CD14-positive monocyte (primary cell): ENCODE data around the gene ADCY7. TPM values are rescaled to one million over a fixed set of nuclear protein-coding genes. Genes with fewer than 3 reads are reported as not detected.

ENCODE experiments used
- DNase-seq, 3 donors: peaks; one replicate each; pipeline ENCODE4 v3.0.0-alpha.2; 2011 to 2022
- H2AFZ ChIP-seq: 2 replicates; pipeline ENCODE4 v1.6.0; 2012; ENCODE audit warnings: mild to moderate bottlenecking, low read depth, low read length, inconsistent platforms; ENCODE audit not compliant: insufficient read depth, poor library complexity, severe bottlenecking
- H3K27ac ChIP-seq, 2 donors: 1 replicate in 1 of 2; 2 replicates in 1 of 2; pipeline ENCODE4 v1.5.1; 2012 to 2013; ENCODE audit warnings: low read length in 2 of 2, control low read depth in 1 of 2, inconsistent platforms in 1 of 2, low read depth in 1 of 2, mild to moderate bottlenecking in 1 of 2
- H3K27me3 ChIP-seq, 2 donors: one replicate each; pipeline versions ENCODE4 v1.6.0 to v1.6.1; 2011 to 2013; ENCODE audit warnings: low read length in 2 of 2; ENCODE audit not compliant: control insufficient read depth in 2 of 2, insufficient read depth in 2 of 2
- H3K36me3 ChIP-seq, 2 donors: replicated peaks in 1 of 2; 1 replicate in 1 of 2; 2 replicates in 1 of 2; pipeline versions ENCODE4 v1.5.1 to v1.6.1; 2012 to 2013; ENCODE audit warnings: low read length in 2 of 2, control low read depth in 1 of 2, inconsistent platforms in 1 of 2, mild to moderate bottlenecking in 1 of 2; ENCODE audit not compliant: insufficient read depth in 2 of 2, control insufficient read depth in 1 of 2
- H3K4me1 ChIP-seq, 2 donors: 1 replicate in 1 of 2; 2 replicates in 1 of 2; pipeline versions ENCODE4 v1.5.1 to v1.6.1; 2012 to 2013; ENCODE audit warnings: low read length in 2 of 2, control low read depth in 1 of 2, inconsistent platforms in 1 of 2, mild to moderate bottlenecking in 1 of 2, moderate library complexity in 1 of 2; ENCODE audit not compliant: insufficient read depth in 2 of 2, control insufficient read depth in 1 of 2
- H3K4me2 ChIP-seq: replicated peaks from 2 replicates; pipeline ENCODE3; 2012; ENCODE audit warnings: low read length, moderate library complexity, mild to moderate bottlenecking; ENCODE audit not compliant: poor library complexity, severe bottlenecking; ENCODE audit errors: extremely low read depth
- H3K4me3 ChIP-seq, 3 experiments: fragments of 200-600 bp in 1 of 3; sonication (generic) in 1 of 3; replicated peaks in 1 of 3; 1 replicate in 2 of 3; 2 replicates in 1 of 3; pipeline ENCODE4 v1.5.1; 2011 to 2013; ENCODE audit warnings: low read length in 3 of 3, mild to moderate bottlenecking in 3 of 3, control low read depth in 2 of 3, low read depth in 2 of 3, inconsistent platforms in 1 of 3, moderate library complexity in 1 of 3
- H3K79me2 ChIP-seq: 2 replicates; pipeline ENCODE4 v1.6.0; 2012; ENCODE audit warnings: mild to moderate bottlenecking, control low read depth, inconsistent platforms, low read length, moderate library complexity; ENCODE audit not compliant: insufficient read depth
- H3K9ac ChIP-seq: 2 replicates; pipeline ENCODE4 v1.6.0; 2017; ENCODE audit warnings: low read length, mild to moderate bottlenecking; ENCODE audit not compliant: insufficient read depth, poor library complexity, severe bottlenecking
- H3K9me3 ChIP-seq, 2 donors: replicated peaks in 1 of 2; 1 replicate in 1 of 2; 2 replicates in 1 of 2; pipeline versions ENCODE4 v1.5.1 to v1.6.1; 2012 to 2013; ENCODE audit warnings: low read length in 2 of 2, control low read depth in 1 of 2; ENCODE audit not compliant: control insufficient read depth in 1 of 2, insufficient read depth in 1 of 2
- H4K20me1 ChIP-seq: 2 replicates; pipeline ENCODE4 v1.6.0; 2012; ENCODE audit warnings: mild to moderate bottlenecking, low read length, control low read depth, moderate library complexity; ENCODE audit not compliant: insufficient read depth
- H3K27ac Mint-ChIP-seq, 7 donors: one replicate each; pipeline ENCODE4 v1.8.0; 2020; ENCODE audit warnings: mild to moderate bottlenecking in 7 of 7, mixed read lengths in 7 of 7, moderate library complexity in 6 of 7, inconsistent platforms in 2 of 7
- H3K27me3 Mint-ChIP-seq, 3 donors: one replicate each; pipeline ENCODE4 v1.8.0; 2021 to 2022; ENCODE audit warnings: low read depth in 3 of 3, mild to moderate bottlenecking in 3 of 3, mixed read lengths in 3 of 3, moderate library complexity in 3 of 3, inconsistent platforms in 1 of 3
- H3K36me3 Mint-ChIP-seq, 2 donors: one replicate each; pipeline ENCODE4 v1.8.0; 2020; ENCODE audit warnings: mixed read lengths in 2 of 2, inconsistent platforms in 1 of 2, mild to moderate bottlenecking in 1 of 2
- H3K4me1 Mint-ChIP-seq: one replicate; pipeline ENCODE4 v1.8.0; 2020; ENCODE audit warnings: mild to moderate bottlenecking, mixed read lengths
- H3K4me3 Mint-ChIP-seq, 2 donors: one replicate each; pipeline ENCODE4 v1.8.0; 2020; ENCODE audit warnings: mild to moderate bottlenecking in 2 of 2, mixed read lengths in 2 of 2, moderate library complexity in 1 of 2
- H3K9me3 Mint-ChIP-seq, 7 donors: one replicate each; pipeline ENCODE4 v1.8.0; 2020 to 2022; ENCODE audit warnings: mixed read lengths in 7 of 7, mild to moderate bottlenecking in 6 of 7, moderate library complexity in 6 of 7, inconsistent platforms in 2 of 7
- WGBS: methylation state at CpG from one replicate; pipeline ENCODE4 v1.1.5; 2013; ENCODE audit warnings: missing lambda C conversion rate; ENCODE audit not compliant: insufficient coverage; 5-methylcytosine and 5-hydroxymethylcytosine counted together
- intact Hi-C, 2 donors: fragments of 100-400 bp; cut with micrococcal nuclease; formaldehyde crosslinking; loops; one replicate each; pipeline versions ENCODE4 v1.15.0 to v1.15.1; 2023
- polyA plus RNA-seq, 3 donors: library from polyadenylated mRNA; depleted of rRNA in 1 of 3; unstranded in 2 of 3; stranded (reverse) in 1 of 3; fragments of 300-500 nt in 2 of 3; fragments of >200 nt in 1 of 3; fragmentation: Illumina TruSeq in 2 of 3; gene quantifications; 1 replicate in 2 of 3; 2 replicates in 1 of 3; pipeline ENCODE4 v1.2.3, GENCODE V29; 2012 to 2021
- TF ChIP-seq, protein P1 (sequence below): fragments of 200-600 bp; IDR thresholded peaks from one replicate; pipeline ENCODE4 v1.8.0; 2022; ENCODE audit warnings: antibody characterized with exemption, mild to moderate bottlenecking

ADCY7 gene
- polyA plus RNA-seq, 3 donors, result 53.1 to 230 (median 91.5) TPM

DNA sequence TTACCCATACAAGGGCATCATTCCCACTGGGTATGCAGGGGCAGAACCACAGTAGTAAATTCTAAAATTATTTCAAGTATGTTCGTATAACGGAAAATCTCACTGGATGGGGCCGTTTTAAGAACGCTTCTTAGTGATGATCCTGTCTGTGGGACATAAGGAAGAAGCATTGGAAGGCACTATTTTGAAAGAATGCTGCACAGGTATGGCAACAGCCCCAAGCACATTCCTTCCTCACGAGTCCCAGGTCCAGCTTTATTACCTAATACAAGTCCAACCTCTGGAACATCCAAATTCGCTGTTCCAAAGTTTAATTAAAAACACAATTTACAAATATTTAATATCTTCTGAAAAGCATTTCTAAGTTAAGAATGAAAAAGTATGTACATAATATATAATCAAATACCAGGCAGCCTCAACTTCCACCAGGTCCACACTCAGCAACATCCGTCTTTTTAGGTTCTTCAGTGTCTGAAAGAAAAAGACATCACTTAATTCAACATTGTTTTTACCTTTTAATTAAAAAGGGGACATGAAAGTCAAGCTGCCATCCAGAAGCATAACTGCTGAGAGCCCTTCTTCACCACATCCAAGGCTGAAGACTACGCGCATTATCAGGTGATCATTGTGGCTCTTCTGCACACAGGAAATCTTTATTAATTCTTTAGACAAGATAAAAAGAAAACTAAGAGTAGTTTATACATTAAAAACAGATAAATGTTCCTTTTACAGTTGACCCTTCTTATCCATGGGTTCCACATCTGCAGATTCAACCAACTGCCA is 52.6 kb downstream of the ADCY7 start:
- peaks cover 4 to 6% of the 10 kb centered on the region in 2 donors for H3K4me1 ChIP-seq
- WGBS, result 100% methylated on average over 1 of the region's 9 CpGs
- H3K4me1 Mint-ChIP-seq, result peaks cover 7% of the 10 kb centered on the region
- H3K79me2 ChIP-seq, result peaks cover 23% of the 10 kb centered on the region
- H3K27ac Mint-ChIP-seq, result peak overlapping the region in 2 of 7 donors; percentile 20 to 46
- H3K36me3 Mint-ChIP-seq, result peaks cover 81 to 97% of the 10 kb centered on the region in 2 donors
- H3K4me2 ChIP-seq, result no peak overlapping the region
- no peak overlapping the region for H2AFZ ChIP-seq
- TF ChIP-seq, protein P1, sequence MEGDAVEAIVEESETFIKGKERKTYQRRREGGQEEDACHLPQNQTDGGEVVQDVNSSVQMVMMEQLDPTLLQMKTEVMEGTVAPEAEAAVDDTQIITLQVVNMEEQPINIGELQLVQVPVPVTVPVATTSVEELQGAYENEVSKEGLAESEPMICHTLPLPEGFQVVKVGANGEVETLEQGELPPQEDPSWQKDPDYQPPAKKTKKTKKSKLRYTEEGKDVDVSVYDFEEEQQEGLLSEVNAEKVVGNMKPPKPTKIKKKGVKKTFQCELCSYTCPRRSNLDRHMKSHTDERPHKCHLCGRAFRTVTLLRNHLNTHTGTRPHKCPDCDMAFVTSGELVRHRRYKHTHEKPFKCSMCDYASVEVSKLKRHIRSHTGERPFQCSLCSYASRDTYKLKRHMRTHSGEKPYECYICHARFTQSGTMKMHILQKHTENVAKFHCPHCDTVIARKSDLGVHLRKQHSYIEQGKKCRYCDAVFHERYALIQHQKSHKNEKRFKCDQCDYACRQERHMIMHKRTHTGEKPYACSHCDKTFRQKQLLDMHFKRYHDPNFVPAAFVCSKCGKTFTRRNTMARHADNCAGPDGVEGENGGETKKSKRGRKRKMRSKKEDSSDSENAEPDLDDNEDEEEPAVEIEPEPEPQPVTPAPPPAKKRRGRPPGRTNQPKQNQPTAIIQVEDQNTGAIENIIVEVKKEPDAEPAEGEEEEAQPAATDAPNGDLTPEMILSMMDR, result no peak
- no peaks in the 10 kb centered on the region for H3K9me3 ChIP-seq
- H3K9me3 Mint-ChIP-seq, result no peaks in the 10 kb centered on the region
- no peak overlapping the region for H3K9ac ChIP-seq
- H3K27me3 ChIP-seq, result no peaks in the 10 kb centered on the region
- H3K27me3 Mint-ChIP-seq, result no peaks in the 10 kb centered on the region
- no peak overlapping the region for H3K4me3 ChIP-seq
- H3K27ac ChIP-seq, result no peak overlapping the region
- H4K20me1 ChIP-seq, result peaks cover 99% of the 10 kb centered on the region
- intact Hi-C loops, result no loop called here
- no peak overlapping the region for H3K4me3 Mint-ChIP-seq
- H3K36me3 ChIP-seq, result peaks cover 94 to 100% of the 10 kb centered on the region in 2 donors
- DNase-seq, result no peak

DNA sequence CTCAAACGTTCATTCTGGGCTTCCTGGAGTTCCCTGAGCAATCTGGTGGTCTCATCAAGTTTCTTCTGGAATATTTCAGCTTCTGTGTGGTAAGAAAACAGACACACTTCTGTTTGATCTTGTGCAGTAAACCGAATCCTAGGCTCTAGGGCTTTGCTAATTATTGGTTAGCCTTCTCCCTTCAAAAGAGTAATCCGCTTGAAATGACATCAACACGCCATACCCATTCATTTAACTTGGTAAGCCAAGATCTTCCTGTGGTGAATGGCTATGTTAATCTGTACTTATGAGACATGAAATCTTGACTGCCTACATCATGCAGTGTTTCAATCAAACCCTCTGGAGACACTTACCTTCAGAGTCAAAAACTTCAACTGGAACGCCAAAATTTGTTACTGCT is 54.0 kb downstream of the ADCY7 start:
- intact Hi-C loops, result no loop called here
- Mint-ChIP-seq H3K36me3 (peaks cover 77 to 96% of the 10 kb centered on the region in 2 donors), H3K27me3 (no peaks in the 10 kb centered on the region)

More for the DNA sequence above, 54.0 kb downstream of the ADCY7 start:
- Histone ChIP-seq H3K9me3 (no peaks in the 10 kb centered on the region), H3K36me3 (peaks cover 91 to 99% of the 10 kb centered on the region in 2 donors), H3K27ac (peak overlapping the region in 1 of 2 donors; percentile 27), H3K79me2 (peaks cover 11% of the 10 kb centered on the region), H3K4me3 (no peak overlapping the region), H3K4me1 (no peaks in the 10 kb centered on the region), H2AFZ (no peak overlapping the region), H3K27me3 (no peaks in the 10 kb centered on the region), H3K4me2 (no peak overlapping the region), H3K9ac (no peak overlapping the region), H4K20me1 (peaks cover 99% of the 10 kb centered on the region)
- Mint-ChIP-seq H3K4me3 (no peak overlapping the region), H3K27ac (peak overlapping the region in 1 of 7 donors; percentile 37), H3K9me3 (peaks cover 0 to 1% (median 0%) of the 10 kb centered on the region in 7 donors), H3K4me1 (no peaks in the 10 kb centered on the region)
- TF ChIP-seq, protein P1, result no peak
- WGBS, result 80% methylated on average over 2 of the region's 5 CpGs
- DNase-seq, result no peak
